Measurements from ENCODE around the gene GPBP1.

- TF ChIP-seq CTCF (conservative IDR thresholded peaks at IDR 0.05 in 1 of 2, IDR thresholded peaks at IDR 0.05 in 1 of 2; ENCODE audit: low read depth in 1 of 2, low read length in 2 of 2) (no peak), EZH2 (IDR thresholded peaks at IDR 0.05; ENCODE audit: low read length, missing control alignments) (no peak)
These were observed 85.8 kb downstream of the GPBP1 start for GRCh38 chr5:57259704-57260103.
